Endothelial cell of umbilical vein (primary cell): ENCODE data around the gene SGMS2. TPM values are rescaled to one million over a fixed set of nuclear protein-coding genes. Genes with fewer than 3 reads are reported as not detected.

Experiments used
- BruUV-seq: library from RNA; stranded (reverse); fragments of 400-500 nt; replicated peaks from 2 replicates; lab custom pipeline; 2021; lab: Mats Ljungman, UMichigan
- CTCF ChIA-PET: fragments of 300-600, 350-600 bp; sonication (Branson Sonifier 250); formaldehyde crosslinking; loops from one replicate; lab custom pipeline; 2021; ENCODE audit warnings: antibody characterized with exemption, inconsistent platforms; lab: Charles Lee
- POLR2A ChIA-PET: fragments of 300-600, 350-600 bp; sonication (Branson Sonifier 250); formaldehyde crosslinking; loops from one replicate; lab custom pipeline; 2021; ENCODE audit warnings: antibody characterized with exemption, inconsistent platforms; lab: Charles Lee
- DNase-seq: peaks from one replicate; pipeline ENCODE4 v3.0.0-alpha.2; 2011; ENCODE audit warnings: low read depth, low spot score
- FAIRE-seq: peaks from 2 replicates; lab custom pipeline; 2011; peaks lifted over from hg19 to GRCh38; lab: Jason Lieb, UNC
- H2AFZ ChIP-seq: 2 replicates; pipeline ENCODE4 v1.6.0; 2012; ENCODE audit warnings: low read depth, low read length, control low read depth, inconsistent platforms
- H3K27ac ChIP-seq: 2 replicates; pipeline ENCODE4 v1.5.1; 2011; ENCODE audit warnings: low read depth, mild to moderate bottlenecking, control low read depth, low read length, moderate library complexity; ENCODE audit not compliant: insufficient read depth
- H3K27me3 ChIP-seq, 2 experiments: 2 replicates each; pipeline versions ENCODE4 v1.6.0 to v1.6.1; 2011; ENCODE audit warnings: low read length in 2 of 2, mixed read lengths in 1 of 2; ENCODE audit not compliant: control insufficient read depth in 2 of 2, insufficient read depth in 2 of 2
- H3K36me3 ChIP-seq, 2 experiments: 2 replicates in 1 of 2; 3 replicates in 1 of 2; pipeline ENCODE4 v1.5.1; 2011; ENCODE audit warnings: low read length in 2 of 2, mild to moderate bottlenecking in 1 of 2, moderate library complexity in 1 of 2; ENCODE audit not compliant: control insufficient read depth in 2 of 2, insufficient read depth in 2 of 2; ENCODE audit errors: extremely low read depth in 1 of 2
- H3K4me1 ChIP-seq: 3 replicates; pipeline ENCODE4 v1.5.1; 2011; ENCODE audit warnings: mild to moderate bottlenecking, low read length; ENCODE audit not compliant: control insufficient read depth, insufficient read depth; ENCODE audit errors: extremely low read depth
- H3K4me2 ChIP-seq: 2 replicates; pipeline ENCODE4 v1.6.1; 2011; ENCODE audit warnings: low read length, control low read depth, mixed read lengths; ENCODE audit not compliant: insufficient read depth
- H3K4me3 ChIP-seq, 3 experiments: fragments of 200-600 bp in 1 of 3; sonication (generic), shearing (Covaris generic) in 1 of 3; replicated peaks in 1 of 3; 2 replicates each; pipeline ENCODE4 v1.5.1; 2011 to 2016; ENCODE audit warnings: control low read depth in 3 of 3, low read length in 3 of 3, mild to moderate bottlenecking in 2 of 3, inconsistent platforms in 1 of 3, low read depth in 1 of 3, moderate library complexity in 1 of 3; ENCODE audit not compliant: insufficient read depth in 1 of 3
- H3K79me2 ChIP-seq: 2 replicates; pipeline ENCODE4 v1.6.0; 2012; ENCODE audit warnings: low read length, inconsistent platforms; ENCODE audit not compliant: control insufficient read depth, insufficient read depth
- H3K9ac ChIP-seq: replicated peaks from 2 replicates; pipeline ENCODE3; 2011; ENCODE audit warnings: low read length, control low read depth; ENCODE audit not compliant: insufficient read depth; ENCODE audit errors: extremely low read depth
- H3K9me1 ChIP-seq: replicated peaks from 3 replicates; pipeline ENCODE4 v1.6.0; 2011; ENCODE audit warnings: mild to moderate bottlenecking, low read length; ENCODE audit not compliant: control insufficient read depth, insufficient read depth; ENCODE audit errors: extremely low read depth
- H3K9me3 ChIP-seq: replicated peaks from 2 replicates; pipeline ENCODE4 v1.5.1; 2012; ENCODE audit warnings: low read length, inconsistent platforms; ENCODE audit not compliant: control insufficient read depth, insufficient read depth
- H4K20me1 ChIP-seq: replicated peaks from 2 replicates; pipeline ENCODE3; 2011; ENCODE audit warnings: mild to moderate bottlenecking, low read length; ENCODE audit not compliant: control insufficient read depth, insufficient read depth; ENCODE audit errors: extremely low read depth
- EZH2 ChIP-seq: IDR thresholded peaks from 2 replicates; pipeline ENCODE4 v1.6.1; 2012; ENCODE audit warnings: borderline replicate concordance, low read depth, mild to moderate bottlenecking, moderate library complexity, low read length, inconsistent platforms; ENCODE audit not compliant: severe bottlenecking
- GATA2 ChIP-seq: IDR thresholded peaks from 2 replicates; pipeline ENCODE4 v1.7.0; 2011; ENCODE audit warnings: low read depth, mild to moderate bottlenecking, moderate library complexity, mixed read lengths, low read length; ENCODE audit not compliant: insufficient read length, insufficient read depth
- MYC ChIP-seq: IDR thresholded peaks from one replicate; pipeline ENCODE4 v1.6.1; 2011; ENCODE audit warnings: mild to moderate bottlenecking, low read depth, low read length
- dilution Hi-C: fragments of 300-500 bp; cut with MboI; formaldehyde crosslinking; loops from one replicate; pipeline ENCODE4 v1.15.0; 2019; ENCODE audit warnings: low sequenced_read_pairs; ENCODE audit not compliant: extremely low pct_ligation_motif_present
- intact Hi-C: fragments of 100-400 bp; cut with micrococcal nuclease; formaldehyde crosslinking; loops from one replicate; pipeline ENCODE4 v1.10.0; 2022
- polyA plus RNA-seq, 4 experiments: library from polyadenylated mRNA; depleted of rRNA in 3 of 4; stranded (reverse) in 3 of 4; unstranded in 1 of 4; fragments of >200 nt; gene quantifications; 2 replicates each; pipeline versions ENCODE4 v1.2.1 to v1.2.3, GENCODE V29; 2011 to 2012; ENCODE audit warnings: missing spikeins in 1 of 4
- total RNA-seq: library from RNA; stranded (reverse); gene quantifications from 2 replicates; pipeline ENCODE4 v1.2.3, GENCODE V29; 2021

Gene SGMS2
- total and polyA plus RNA-seq, 2 donors (not counting 3 experiments of a cell fraction or from before 2014, with no cell fraction given), result 33.0 to 33.2 TPM

DNA sequence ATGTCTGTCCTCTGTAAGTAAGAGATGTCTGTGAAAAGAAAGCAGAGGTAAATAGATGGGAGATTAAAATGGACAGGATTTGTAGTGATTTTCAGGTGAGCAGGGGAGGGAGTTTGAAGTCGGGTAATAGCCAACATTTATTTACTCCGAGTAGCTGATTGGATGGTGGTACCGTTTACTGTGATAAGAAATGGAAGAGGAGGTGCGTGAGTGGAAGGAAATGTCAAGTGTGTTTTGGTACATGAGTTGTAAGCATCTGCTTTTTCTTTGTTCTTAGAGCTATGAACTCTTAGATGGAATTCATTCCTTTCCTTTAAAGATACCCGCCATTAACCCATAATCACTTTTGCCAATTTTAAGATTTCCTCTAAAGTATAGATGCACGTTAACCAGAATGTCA, 45.5 kb downstream of the SGMS2 start:
- Histone ChIP-seq H2AFZ (peak overlapping the region; percentile 56), H3K9me1 (no peaks in the 10 kb centered on the region), H3K4me1 (peaks cover 26% of the 10 kb centered on the region), H3K27ac (peak overlapping the region; percentile 25), H3K79me2 (peaks cover 3% of the 10 kb centered on the region), H3K4me2 (peak overlapping the region; percentile 79), H3K27me3 (no peaks in the 10 kb centered on the region), H3K4me3 (peak overlapping the region in 2 of 3 experiments; percentile 22 to 25), H4K20me1 (no peaks in the 10 kb centered on the region), H3K36me3 (no peaks in the 10 kb centered on the region), H3K9ac (peak overlapping the region; percentile 51), H3K9me3 (no peaks in the 10 kb centered on the region)
- peak; percentile 61 for DNase-seq
- POLR2A ChIA-PET, result interaction anchor here (1.5 kb wide), 1 partner anchor 17 kb away, joined by 3 read pairs; no protein-coding TSS in a partner anchor
- dilution Hi-C loops (no loop called here), intact Hi-C loops (loop anchor here (2.0 kb wide), 2 partner anchors 17 to 45 kb away; partner anchors contain the start of gene SGMS2)
- CTCF ChIA-PET, result interaction anchor here (0.8 to 2.7 kb wide), 10 partner anchors 10 to 46 kb away, joined by 3 to 10 read pairs (median 6); partner anchors contain the start of gene SGMS2
- FAIRE-seq, result no peak
- no TSS peak for BruUV-seq
- TF ChIP-seq GATA2, result no peak

DNA sequence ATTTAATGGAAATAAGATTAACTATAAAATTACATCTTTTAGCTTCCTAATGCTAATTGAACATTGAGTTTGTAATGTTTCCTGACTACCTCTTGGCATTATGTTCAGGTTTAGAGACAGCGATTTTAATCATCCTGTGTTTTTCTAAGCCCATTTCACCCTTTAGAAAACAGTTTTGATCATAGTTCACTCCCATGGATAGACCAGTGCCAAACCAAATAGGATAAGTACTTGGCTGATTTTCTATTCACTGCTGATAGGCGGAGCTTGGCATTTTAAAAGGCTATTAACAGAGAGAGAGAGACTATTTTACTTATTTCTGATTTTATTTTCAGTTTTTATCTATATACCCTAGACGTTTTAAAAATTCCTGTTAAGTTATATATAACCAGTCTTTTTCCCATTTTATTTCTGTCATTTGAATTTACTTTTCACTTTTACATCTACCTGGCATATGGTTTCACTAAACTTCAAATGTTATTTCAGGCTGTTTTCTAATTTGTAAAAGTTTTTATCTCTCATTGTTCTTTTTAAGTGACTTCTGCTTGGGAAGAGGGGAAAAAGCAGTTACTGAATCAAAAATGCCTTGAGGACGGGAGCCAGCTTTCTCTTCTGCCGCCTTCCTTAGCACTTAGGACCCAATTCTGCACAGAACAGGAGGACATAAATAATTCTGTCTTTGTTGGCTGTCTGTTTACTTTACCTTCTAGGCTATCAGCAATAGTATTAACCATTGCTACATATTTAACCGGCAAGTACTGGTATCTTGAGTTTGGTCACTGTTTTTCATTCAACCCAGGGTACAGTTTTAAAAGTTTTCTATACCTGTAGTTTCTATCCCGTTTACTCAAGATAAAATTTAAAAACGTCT, 46.4 kb downstream of the SGMS2 start:
- Histone ChIP-seq H3K27ac (peak overlapping the region; percentile 32), H2AFZ (peak overlapping the region; percentile 51), H3K4me3 (peak overlapping the region in 2 of 3 experiments; percentile 16 to 25), H3K9me1 (no peaks in the 10 kb centered on the region), H3K36me3 (no peaks in the 10 kb centered on the region), H3K9me3 (no peaks in the 10 kb centered on the region), H4K20me1 (no peaks in the 10 kb centered on the region), H3K4me1 (peaks cover 32% of the 10 kb centered on the region), H3K79me2 (peaks cover 3% of the 10 kb centered on the region), H3K9ac (peak overlapping the region; percentile 51), H3K4me2 (peak overlapping the region; percentile 79), H3K27me3 (no peaks in the 10 kb centered on the region)
- peak; percentile 68 for FAIRE-seq
- dilution Hi-C loops (no loop called here), intact Hi-C loops (loop anchor here (1.0 to 2.0 kb wide), 3 partner anchors 16 to 46 kb away; partner anchors contain the start of gene SGMS2)
- BruUV-seq, result no TSS peak
- CTCF ChIA-PET, result interaction anchor here (0.8 to 2.7 kb wide), 12 partner anchors 9 to 134 kb away, joined by 3 to 10 read pairs (median 5); partner anchors contain the start of gene SGMS2
- no peak for TF ChIP-seq EZH2
- no peak for TF ChIP-seq MYC
- POLR2A ChIA-PET, result interaction anchor here (1.5 kb wide), 1 partner anchor 18 kb away, joined by 3 read pairs; no protein-coding TSS in a partner anchor
- peak; percentile 74 for DNase-seq
